Stimulated activated effector memory CD8-positive, alpha-beta T cell treated with anti-CD3 and anti-CD28 coated beads, Interleukin-12 subunit alpha, Interleukin-12 subunit beta, amount 100 ng/mL, for 72 hours (primary cell): Measurements from ENCODE around the gene GFER.
"Not testable (repeated sequence)": the region's sequence is repeated elsewhere in the genome, so short reads cannot be mapped to it uniquely, and the experiment has no call there.

Experiments
- ATAC-seq: fragments of 150-1000 bp; cut with Tn5 transposase; 2 replicates; pipeline ENCODE4 v1.10.0; 2021
- DNase-seq, 2 donors: peaks; one replicate each; pipeline ENCODE4 v3.0.0; 2021 to 2022; ENCODE audit warnings: low spot score in 2 of 2
- H3K27ac Mint-ChIP-seq: one replicate; pipeline ENCODE4 v1.8.0; 2022; ENCODE audit warnings: mild to moderate bottlenecking, mixed read lengths
- H3K36me3 Mint-ChIP-seq: one replicate; pipeline ENCODE4 v1.8.0; 2022; ENCODE audit warnings: mild to moderate bottlenecking, mixed read lengths
- H3K4me1 Mint-ChIP-seq: one replicate; pipeline ENCODE4 v1.8.0; 2022; ENCODE audit warnings: mixed read lengths
- H3K4me3 Mint-ChIP-seq: one replicate; pipeline ENCODE4 v1.8.0; 2022; ENCODE audit warnings: mild to moderate bottlenecking, mixed read lengths
- H3K9me3 Mint-ChIP-seq: one replicate; pipeline ENCODE4 v1.8.0; 2022; ENCODE audit warnings: mixed read lengths

Gene GFER

DNA sequence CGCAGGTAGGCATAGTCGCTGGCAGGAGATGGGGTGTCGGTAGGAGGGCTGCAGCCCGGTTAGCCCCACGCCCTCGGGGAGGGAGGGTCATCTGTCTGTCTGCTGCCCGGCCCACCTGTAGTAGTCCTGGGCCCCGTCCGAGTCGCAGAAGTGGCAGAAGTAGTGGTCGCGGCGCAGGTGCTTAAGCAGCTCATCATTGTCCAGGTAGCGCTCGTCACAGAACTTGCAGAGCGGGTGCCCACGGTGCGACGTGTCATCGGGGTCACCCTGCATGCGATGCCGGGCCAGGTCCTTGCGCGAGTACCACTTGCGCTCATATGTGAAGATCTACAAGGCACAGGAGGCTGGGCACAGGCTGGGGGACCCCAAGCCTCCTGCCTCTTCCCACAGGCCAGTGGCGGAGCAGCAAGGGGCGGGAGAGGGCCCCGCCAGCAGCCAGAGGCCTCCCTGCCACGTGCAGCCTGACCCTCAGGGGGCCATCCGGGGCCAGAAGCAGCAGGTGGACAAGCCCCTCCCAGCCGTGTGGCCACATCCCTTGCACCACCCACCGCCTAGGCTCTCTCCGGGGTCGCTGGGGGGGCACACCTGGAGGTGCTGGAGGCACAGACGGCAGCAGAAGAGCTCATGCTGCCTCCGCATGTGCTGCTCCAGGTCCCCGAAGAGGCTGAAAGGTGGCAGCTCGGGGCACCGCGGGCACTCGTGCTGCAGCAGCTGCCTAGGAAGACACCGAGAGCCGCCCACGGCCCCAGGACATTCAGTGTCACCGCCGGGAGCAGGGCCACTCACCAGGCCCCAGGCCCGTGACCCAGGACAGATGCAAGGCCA, 18.6 kb downstream of the GFER start:
- ATAC-seq: no peak
- H3K9me3 Mint-ChIP-seq: no peaks in the 10 kb centered on the region

DNA sequence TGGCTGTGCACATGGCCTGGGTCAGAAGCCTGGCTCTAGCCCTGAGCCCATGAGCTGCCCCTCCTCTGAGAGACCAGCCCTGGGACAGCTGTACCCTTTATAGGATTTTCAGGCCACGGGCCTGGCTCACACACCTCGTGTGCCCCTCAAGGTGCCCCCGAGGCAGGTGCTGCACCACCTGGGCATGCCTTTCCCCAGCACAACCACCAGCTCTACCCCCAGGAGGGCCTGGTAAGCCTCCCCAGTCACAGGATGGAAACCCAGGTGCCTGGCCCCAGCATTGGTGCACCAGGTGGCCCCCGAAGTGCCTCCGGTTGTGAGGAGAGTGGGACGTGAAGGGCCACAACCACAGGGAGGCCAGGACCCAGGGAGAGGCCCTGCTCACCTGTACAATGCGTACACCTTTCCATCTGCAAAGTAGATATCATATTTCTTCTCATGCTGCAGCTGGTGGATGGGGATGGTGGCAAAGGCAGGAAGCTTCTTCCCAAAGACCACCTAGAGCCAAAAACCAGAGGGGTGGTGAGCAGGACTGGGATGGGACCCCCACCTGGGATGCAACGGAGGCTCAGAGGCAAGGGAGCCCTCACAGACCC, 19.3 kb downstream of the GFER start:
- Mint-ChIP-seq H3K36me3 (peaks cover 67% of the 10 kb centered on the region), H3K4me3 (no peak overlapping the region), H3K4me1 (peaks cover 43% of the 10 kb centered on the region), H3K27ac (no peak overlapping the region), H3K9me3 (no peaks in the 10 kb centered on the region)
- ATAC-seq (no peak), DNase-seq (no peak)

More for the DNA sequence above, 18.6 kb downstream of the GFER start:
- no peak for DNase-seq
- Mint-ChIP-seq H3K4me1 (peaks cover 36% of the 10 kb centered on the region), H3K36me3 (peaks cover 67% of the 10 kb centered on the region), H3K27ac (peak overlapping the region; percentile 63), H3K4me3 (no peak overlapping the region)

DNA sequence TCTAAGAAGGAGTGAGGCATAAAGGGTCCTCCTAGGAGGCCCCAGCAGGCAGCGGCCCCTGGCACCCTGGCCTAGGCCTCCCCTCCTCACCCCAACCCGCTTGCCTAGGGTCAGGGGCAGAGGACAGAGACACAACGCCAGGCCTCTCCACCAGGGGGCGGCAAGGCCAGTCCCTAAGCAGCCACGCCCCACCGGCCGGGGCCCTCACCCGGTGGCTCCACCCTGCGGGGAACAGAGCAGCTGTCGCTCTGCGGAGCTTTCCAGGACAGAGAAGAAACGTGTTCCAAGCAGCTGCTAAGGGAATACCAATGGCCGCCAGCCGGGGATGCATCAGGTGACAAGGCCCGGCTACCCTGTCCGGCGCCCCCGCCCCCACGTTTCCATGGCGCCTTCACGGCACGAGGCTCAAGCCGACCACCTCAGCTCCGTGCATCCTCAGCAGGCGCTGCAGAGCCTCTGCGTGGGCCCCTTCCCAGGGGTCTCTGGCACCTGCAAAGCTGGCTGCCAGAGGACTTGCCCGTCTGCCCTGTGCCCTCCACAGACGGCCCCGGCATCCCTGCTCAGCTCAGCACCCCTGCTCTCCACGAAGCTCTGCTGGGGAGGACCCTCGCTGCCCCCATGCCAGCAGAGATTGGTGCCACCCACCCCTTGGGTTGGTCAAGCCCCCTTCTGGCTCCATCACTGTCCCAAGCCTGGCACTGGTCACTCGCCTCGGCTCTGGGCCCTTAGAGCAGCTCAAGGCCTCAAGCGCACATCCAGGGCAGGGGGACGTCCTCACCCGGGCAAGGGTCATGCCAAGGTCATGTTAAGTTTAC, 20.0 kb downstream of the GFER start:
- H3K4me3 Mint-ChIP-seq: peak overlapping the region; percentile 9
- H3K9me3 Mint-ChIP-seq: no peaks in the 10 kb centered on the region
- peaks cover 67% of the 10 kb centered on the region for H3K36me3 Mint-ChIP-seq
- H3K4me1 Mint-ChIP-seq: peaks cover 50% of the 10 kb centered on the region
- DNase-seq: peak; percentile 82 to 91
- peak; percentile 92 for ATAC-seq
- no peak overlapping the region for H3K27ac Mint-ChIP-seq

DNA sequence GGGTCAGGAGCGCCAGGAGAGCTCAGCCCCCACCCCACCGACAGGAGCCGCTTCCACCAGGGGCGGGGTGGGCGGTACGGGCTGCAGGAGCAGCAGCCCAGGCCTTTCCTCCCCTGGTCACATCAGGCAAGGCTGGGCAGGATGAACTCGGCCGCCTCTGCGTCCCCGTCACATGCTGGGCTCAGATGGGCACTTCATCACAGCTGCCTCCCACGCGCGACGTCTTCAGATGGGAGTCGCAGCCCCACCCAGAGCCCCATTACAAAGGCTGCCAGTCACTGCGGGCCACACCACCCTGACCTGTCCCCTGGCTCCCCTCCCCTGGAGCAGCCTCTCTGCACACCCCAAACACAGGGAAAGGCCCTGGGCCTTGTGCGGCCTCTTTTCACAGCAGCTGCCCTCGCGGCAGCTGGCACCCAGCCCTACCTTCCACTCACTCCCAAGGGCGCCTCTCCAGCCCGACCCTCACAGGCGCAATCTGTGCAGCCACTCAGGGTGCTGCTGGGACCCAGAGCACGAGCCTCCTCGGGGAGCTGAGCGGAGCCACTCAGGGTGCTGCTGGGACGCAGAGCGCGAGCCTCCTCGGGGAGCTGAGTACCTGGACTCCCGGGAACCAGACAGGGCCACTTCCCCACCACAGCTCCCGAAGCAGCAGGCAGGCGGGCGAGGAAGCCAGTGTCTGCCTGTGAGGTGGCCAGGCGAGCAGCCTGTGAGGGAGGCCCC, 21.0 kb downstream of the GFER start:
- no peak for DNase-seq
- Mint-ChIP-seq H3K9me3 (no peaks in the 10 kb centered on the region), H3K36me3 (peaks cover 63% of the 10 kb centered on the region), H3K4me3 (no peak overlapping the region), H3K4me1 (peaks cover 50% of the 10 kb centered on the region), H3K27ac (no peak overlapping the region)
- ATAC-seq: no peak

DNA sequence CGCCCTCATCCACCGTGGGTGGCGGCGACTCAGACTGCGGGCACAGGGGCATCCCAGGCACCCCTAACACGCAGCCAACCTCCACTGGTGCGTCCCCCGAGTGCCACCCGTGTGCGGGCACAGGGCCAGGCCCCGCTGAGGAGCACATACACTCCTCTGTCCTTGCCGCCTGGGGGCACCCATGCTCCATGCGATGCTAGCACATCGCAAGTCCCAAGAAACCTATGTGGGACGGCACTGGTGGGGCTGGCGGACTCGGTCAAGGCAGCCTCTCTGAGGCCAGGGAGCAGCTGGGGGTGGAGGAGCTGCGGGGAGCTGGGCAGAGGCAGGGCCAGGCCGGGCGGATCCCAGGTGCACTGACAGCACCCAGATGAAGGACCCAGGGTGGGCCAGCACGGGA, 21.7 kb downstream of the GFER start:
- Mint-ChIP-seq H3K36me3 (peaks cover 61% of the 10 kb centered on the region), H3K9me3 (no peaks in the 10 kb centered on the region), H3K27ac (peak overlapping the region; percentile 93), H3K4me3 (peak overlapping the region; percentile 87), H3K4me1 (peaks cover 50% of the 10 kb centered on the region)
- DNase-seq (no peak), ATAC-seq (no peak)

DNA sequence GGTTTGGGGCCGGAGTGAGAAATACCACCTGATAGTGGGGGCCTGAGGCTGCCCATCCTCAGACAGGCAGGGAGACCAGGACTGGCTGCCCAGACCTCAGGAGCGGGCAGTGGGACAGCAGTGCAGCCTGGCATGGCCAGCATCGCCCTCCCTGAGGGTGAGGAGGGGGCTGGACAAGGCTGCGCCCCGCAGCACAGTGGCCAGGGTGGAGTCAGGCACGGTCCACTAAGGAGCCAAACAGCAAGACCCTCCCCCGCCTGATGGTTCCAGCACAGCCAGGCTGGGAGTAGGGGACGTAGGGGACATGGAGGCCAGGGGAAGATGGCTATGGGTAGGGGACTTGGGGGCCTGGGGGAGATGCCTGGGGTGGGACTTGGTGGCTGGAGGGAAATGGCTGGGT, 22.3 kb downstream of the GFER start:
- no peaks in the 10 kb centered on the region for H3K9me3 Mint-ChIP-seq
- peaks cover 54% of the 10 kb centered on the region for H3K36me3 Mint-ChIP-seq
- ATAC-seq (no peak), DNase-seq (no peak)
- peaks cover 50% of the 10 kb centered on the region for H3K4me1 Mint-ChIP-seq
- H3K27ac Mint-ChIP-seq: peak overlapping the region; percentile 93
- peak overlapping the region; percentile 87 for H3K4me3 Mint-ChIP-seq

DNA sequence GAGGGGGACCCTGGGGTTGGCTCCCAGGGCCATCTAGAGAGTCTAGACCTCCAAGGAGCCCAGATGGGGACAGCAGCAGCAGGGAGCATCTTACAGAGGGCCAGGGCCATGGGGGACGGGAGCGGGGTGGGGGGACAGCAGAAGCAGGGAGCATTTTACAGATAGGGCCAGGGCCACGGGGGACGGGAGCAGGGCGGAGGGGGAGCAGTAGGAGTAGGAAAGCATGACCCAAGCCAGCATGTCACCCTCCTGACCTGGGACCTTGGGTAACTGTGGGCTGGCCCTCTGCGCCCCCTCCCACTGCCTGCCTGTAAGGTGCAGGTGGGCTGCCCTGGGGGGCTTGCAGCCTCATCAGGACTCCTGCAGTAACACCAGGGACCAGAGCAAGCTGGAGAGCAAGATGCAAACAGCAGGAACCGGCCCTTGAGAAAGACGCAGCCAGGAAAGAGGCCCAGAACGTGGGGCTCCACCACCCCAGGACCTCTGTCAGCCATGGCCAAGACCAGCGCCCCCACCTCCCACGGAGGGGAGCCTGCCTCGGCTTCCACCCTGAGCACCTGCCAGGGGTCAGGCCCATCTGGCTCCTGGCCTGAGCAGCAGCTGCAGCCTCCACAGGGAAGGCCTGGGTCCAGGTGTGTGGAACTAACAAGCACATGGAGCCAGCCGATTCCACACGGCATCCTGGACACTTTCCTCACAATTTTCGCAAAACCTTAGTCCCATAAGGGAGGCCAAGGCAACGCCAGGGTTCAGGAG, 23.3 kb downstream of the GFER start:
- Mint-ChIP-seq H3K9me3 (no peaks in the 10 kb centered on the region), H3K4me1 (peaks cover 50% of the 10 kb centered on the region)

DNA sequence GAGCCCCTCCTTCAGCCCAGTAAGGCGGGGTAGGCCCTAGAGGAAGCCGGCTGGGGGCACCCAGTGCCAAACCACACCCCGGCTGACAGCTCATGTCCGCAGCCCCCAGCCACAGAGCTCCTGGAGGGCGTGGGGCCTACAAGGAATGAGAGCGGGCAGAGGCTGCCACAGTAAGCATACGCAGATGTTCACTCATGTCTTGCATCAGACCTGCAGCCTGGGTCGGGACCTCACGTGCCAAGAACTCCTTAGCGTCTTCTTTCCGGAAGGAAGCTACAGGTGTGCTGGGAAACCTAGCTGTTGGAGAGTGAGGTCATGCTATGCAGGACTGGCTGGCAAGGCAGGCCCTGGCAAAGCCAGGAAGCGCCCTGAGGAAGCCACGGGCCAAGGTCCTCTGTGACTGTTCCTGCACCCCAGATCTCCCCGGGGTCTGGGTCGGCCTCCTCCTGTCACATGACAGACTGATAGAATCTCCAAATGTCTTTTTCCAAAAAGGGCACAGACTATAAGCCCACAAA, 24.1 kb downstream of the GFER start:
- ATAC-seq: no peak
- peaks cover 39% of the 10 kb centered on the region for H3K36me3 Mint-ChIP-seq
- peak overlapping the region; percentile 93 for H3K27ac Mint-ChIP-seq
- H3K4me1 Mint-ChIP-seq: peaks cover 50% of the 10 kb centered on the region
- peak overlapping the region; percentile 87 for H3K4me3 Mint-ChIP-seq
- H3K9me3 Mint-ChIP-seq: no peaks in the 10 kb centered on the region
- DNase-seq: no peak

More for the DNA sequence above, 23.3 kb downstream of the GFER start:
- DNase-seq (no peak), ATAC-seq (no peak)
- Mint-ChIP-seq H3K4me3 (peak overlapping the region; percentile 87), H3K36me3 (peaks cover 48% of the 10 kb centered on the region), H3K27ac (peak overlapping the region; percentile 93)

DNA sequence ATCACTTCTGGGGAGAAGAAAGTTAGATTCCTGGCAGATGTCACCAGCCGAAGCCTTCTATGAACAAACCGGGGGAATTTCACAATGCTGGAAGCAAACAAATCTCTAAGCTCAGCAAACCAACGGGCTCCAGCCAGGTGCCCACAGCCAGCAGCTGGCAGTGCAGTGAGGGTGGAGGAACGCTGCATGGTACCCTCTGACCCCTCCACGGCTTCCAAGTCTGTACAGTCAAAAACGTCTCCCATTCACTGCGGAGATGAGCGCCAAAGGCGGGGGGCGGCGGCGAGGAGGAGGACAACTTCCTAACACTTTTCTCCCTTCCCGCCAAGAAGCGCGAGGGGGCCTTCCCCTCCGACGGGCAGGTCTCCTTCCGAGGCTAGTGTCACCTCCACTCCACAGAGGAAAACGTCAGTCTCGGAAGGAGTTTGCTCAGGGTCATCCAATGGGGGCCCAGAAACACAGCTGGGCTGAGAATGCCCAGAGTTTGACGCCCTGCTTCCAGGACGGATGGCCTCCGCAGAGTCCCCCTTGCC, 24.7 kb downstream of the GFER start:
- no peaks in the 10 kb centered on the region for H3K9me3 Mint-ChIP-seq
- peaks cover 50% of the 10 kb centered on the region for H3K4me1 Mint-ChIP-seq
- peaks cover 33% of the 10 kb centered on the region for H3K36me3 Mint-ChIP-seq
- H3K27ac Mint-ChIP-seq: peak overlapping the region; percentile 93
- ATAC-seq: peak; percentile 3
- no peak for DNase-seq
- peak overlapping the region; percentile 87 for H3K4me3 Mint-ChIP-seq

DNA sequence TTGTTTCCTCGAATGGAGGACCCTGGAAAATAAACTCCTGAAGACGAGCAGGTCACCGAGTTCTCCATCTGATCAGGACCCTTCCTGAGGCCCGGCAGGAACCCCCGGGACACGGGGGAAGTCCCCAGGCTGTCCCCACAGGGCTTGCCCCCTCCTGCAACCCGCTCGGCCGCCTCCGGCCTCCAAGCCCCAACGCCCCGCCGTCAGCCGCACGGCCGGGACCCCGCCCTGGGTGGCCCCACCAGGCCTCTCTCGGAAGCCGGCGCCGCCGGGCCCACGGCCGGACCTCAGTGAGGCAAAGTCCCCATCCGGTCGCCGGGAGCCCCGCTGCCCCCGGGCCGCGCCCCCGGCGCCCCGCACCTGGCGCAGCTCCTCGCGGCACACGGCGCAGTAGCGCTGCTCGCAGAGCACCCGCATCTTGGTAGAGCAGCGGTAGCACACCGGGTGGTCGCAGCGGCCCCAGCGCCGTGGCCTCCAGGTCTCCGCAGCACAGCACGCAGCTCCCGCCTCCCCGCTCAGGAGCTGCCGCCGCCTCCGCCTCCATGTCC, 25.2 kb downstream of the GFER start:
- H3K27ac Mint-ChIP-seq: peak overlapping the region; percentile 93
- H3K36me3 Mint-ChIP-seq: peaks cover 33% of the 10 kb centered on the region
- H3K9me3 Mint-ChIP-seq: no peaks in the 10 kb centered on the region
- peaks cover 46% of the 10 kb centered on the region for H3K4me1 Mint-ChIP-seq
- H3K4me3 Mint-ChIP-seq: peak overlapping the region; percentile 87
- DNase-seq: no peak
- peak; percentile 58 for ATAC-seq

DNA sequence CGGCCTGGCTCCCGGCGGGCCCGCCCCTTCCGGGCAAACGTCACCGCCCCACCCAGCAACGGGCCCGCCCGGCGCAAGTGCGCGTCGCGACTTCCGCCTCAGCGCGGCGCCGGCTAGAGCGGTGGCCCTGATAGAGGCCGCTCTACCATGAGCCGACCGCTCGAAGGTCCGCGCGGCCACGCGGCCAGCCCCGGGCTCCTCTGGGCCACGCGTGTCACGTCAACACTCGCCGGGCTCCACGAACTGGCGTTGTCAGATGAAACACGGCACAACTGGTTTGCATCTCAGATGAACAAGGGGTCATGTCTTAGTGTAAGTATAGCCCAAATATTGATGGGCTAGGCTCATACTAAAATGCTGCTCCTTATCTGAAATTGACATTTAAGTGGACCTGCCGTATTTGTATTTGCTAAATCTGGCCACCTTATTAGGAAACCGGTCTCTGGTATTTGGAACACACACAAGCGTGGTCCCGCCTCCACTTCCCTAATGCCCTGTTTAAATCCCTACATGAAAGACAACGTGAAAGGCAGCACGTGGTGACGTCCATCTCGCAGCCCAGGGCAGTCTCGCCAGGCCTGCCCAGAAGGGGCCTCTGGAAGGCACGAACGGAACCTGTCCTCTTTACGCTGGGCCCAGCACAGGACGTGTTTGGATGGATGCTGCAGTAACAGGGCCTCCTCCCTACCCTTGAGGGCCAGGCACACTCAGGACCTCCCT, 26.0 kb downstream of the GFER start, which contains the start of gene ZNF598:
Gene ZNF598 (minus strand): TSS at position 31 of the 720 bp plus-strand sequence.
- peaks cover 39% of the 10 kb centered on the region for H3K4me1 Mint-ChIP-seq
- H3K36me3 Mint-ChIP-seq: peaks cover 31% of the 10 kb centered on the region
- H3K9me3 Mint-ChIP-seq: no peaks in the 10 kb centered on the region
- DNase-seq: peak; percentile 72 to 83
- peak within 1 kb of the TSS; percentile 93 for H3K27ac Mint-ChIP-seq
- H3K4me3 Mint-ChIP-seq: peak within 1 kb of the TSS; percentile 87
- ATAC-seq: peak; percentile 97

DNA sequence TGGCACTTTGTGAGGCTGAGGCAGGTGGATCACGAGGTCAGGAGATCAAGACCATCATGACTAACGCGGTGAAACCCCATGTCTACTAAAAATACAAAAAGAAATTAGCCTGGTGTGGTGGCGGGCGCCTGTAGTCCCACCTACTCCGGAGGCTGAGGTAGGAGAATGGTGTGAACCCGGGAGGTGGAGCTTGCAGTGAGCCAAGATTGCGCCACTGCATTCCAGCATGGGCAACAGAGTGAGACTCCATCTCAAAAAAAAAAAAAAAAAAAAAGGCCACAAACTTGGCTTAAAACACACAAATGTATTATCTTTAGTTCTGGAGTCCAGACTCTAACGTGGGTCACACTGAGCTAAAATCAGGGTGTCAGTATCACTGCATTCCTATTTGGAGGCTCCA, 27.7 kb downstream of the GFER start:
- not testable (repeated sequence) for H3K27ac Mint-ChIP-seq, H3K9me3 Mint-ChIP-seq, ATAC-seq, H3K4me3 Mint-ChIP-seq, DNase-seq
- peaks cover 27% of the 10 kb centered on the region for H3K36me3 Mint-ChIP-seq
- H3K4me1 Mint-ChIP-seq: peaks cover 23% of the 10 kb centered on the region

DNA sequence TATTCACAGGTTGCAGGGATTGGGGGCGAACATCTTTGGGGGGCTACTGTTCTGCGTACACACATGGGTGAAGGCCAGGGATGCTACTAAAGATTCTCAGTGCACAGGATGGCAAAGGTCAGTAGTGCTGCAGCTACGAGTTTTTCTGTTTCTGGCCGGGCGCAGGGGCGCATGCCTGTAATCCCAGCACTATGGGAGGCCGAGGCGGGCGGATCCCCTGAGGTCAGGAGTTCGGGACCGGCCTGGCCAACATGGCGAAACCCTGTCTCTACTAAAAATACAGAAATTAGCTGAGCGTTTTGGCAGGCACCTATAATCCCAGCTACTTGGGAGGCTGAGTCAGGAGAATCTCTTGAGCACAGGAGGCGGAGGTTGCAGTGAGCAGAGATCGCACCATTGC, 29.5 kb downstream of the GFER start:
- Mint-ChIP-seq H3K4me3 (no peak overlapping the region), H3K9me3 (no peaks in the 10 kb centered on the region), H3K4me1 (peaks cover 5% of the 10 kb centered on the region), H3K27ac (no peak overlapping the region), H3K36me3 (peaks cover 11% of the 10 kb centered on the region)
- DNase-seq (no peak), ATAC-seq (no peak)
